Stomach smooth muscle (tissue), 2 donors: ENCODE results near the gene GPATCH3.

ENCODE experiments used
- H3K27ac ChIP-seq: one replicate; pipeline ENCODE4 v1.7.0; 2013; ENCODE audit warnings: mild to moderate bottlenecking, low read length, inconsistent platforms
- H3K27me3 ChIP-seq, 2 donors: one replicate each; pipeline ENCODE4 v1.7.0; 2013; ENCODE audit warnings: low read length in 2 of 2; ENCODE audit not compliant: insufficient read depth in 2 of 2, control insufficient read depth in 1 of 2
- H3K36me3 ChIP-seq, 2 donors: one replicate each; pipeline ENCODE4 v1.7.0; 2013; ENCODE audit warnings: low read length in 2 of 2; ENCODE audit not compliant: control insufficient read depth in 2 of 2, insufficient read depth in 2 of 2
- H3K4me1 ChIP-seq: one replicate; pipeline ENCODE4 v1.7.0; 2013; ENCODE audit warnings: low read length; ENCODE audit not compliant: control insufficient read depth, insufficient read depth
- H3K4me3 ChIP-seq, 2 donors: one replicate each; pipeline ENCODE4 v1.7.0; 2013; ENCODE audit warnings: low read length in 2 of 2
- H3K9ac ChIP-seq, 2 donors: one replicate each; pipeline ENCODE4 v1.7.0; 2013; ENCODE audit warnings: low read length in 2 of 2, mild to moderate bottlenecking in 1 of 2
- H3K9me3 ChIP-seq, 2 donors: one replicate each; pipeline ENCODE4 v1.7.0; 2013; ENCODE audit warnings: low read length in 2 of 2; ENCODE audit not compliant: control insufficient read depth in 2 of 2
- donor health status: healthy.
- donor health status: Pancreatic carcinoma.

GPATCH3 gene

DNA sequence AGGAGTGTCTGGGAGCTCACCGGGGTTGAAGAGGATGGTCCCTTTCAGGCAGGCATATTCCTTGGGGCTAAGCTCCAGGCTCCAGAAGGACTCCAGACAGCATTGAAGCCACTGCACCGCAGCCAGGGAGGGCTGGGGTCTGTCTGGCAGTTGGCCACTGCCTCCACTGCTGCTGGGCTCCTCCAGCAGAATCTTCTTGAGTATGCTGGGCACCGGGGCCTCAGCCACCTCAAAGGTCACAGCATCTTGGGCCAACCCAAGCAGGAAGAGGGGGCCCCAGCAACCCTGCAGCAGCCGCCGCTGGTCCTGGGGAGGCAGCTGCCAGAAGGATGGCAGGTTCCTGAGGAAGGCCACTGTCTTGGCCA is 13.1 kb upstream of the GPATCH3 start:
- no peak overlapping the region for H3K4me3 ChIP-seq
- H3K9me3 ChIP-seq, result no peaks in the 10 kb centered on the region
- no peak overlapping the region for H3K9ac ChIP-seq
- H3K27me3 ChIP-seq, result peaks cover 0 to 2% of the 10 kb centered on the region in 2 donors
- H3K36me3 ChIP-seq, result no peaks in the 10 kb centered on the region
- H3K27ac ChIP-seq, result no peak overlapping the region
- H3K4me1 ChIP-seq, result no peaks in the 10 kb centered on the region

DNA sequence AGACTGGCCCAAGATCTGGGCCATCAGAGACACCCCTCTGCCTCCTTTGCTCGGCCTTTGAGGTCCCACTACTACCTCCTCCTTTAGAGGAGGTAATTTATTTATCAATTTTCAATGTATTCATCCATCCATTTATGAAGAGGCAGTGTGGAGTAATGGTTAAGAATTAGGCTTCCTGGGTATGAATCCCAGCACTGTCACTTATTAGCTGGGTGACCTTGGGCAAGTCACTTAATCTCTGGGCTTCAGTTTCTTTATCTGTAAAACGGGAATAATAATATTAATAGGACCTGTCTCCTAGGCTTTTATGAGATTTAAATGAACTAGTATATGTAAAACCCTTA is 11.9 kb upstream of the GPATCH3 start:
- Histone ChIP-seq H3K27me3 (peaks cover 0 to 2% of the 10 kb centered on the region in 2 donors), H3K27ac (no peak overlapping the region), H3K36me3 (no peaks in the 10 kb centered on the region), H3K4me1 (no peaks in the 10 kb centered on the region), H3K4me3 (no peak overlapping the region), H3K9ac (no peak overlapping the region), H3K9me3 (no peaks in the 10 kb centered on the region)

DNA sequence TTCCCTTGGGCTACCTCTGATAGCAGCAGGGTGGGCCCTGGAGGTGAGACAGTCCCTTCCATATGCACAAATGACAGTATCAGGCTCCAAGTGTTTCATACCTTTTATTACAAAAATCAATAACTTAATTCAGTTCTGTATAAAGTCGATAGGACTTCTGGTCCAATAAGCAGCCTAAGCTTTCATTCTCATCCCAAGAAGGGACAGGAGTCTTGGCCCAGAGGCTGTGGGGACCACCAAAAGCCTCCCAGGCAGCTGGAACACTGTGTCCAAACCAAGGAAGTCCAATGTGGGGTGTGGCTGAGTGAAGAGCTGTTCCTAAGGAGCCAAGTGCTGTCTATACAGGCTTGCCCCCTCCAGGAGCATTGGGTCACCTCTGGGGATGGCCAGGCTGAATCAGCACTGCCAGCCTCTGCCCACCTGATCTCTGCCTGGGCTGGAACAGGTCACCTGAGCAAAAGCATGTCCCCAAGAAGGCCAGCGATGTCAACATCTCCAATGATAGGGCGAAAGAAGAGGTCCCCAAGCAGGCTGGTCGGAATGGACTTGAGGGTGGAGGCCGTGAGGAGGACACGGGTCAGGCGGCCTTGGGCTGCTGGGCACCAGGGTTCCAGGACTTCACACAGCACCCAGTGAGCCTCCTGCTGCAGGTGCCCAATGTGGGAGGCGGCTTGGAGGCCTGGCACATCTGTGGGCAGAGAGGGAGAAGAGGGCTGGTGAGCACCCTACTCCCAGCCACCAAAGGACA is 11.3 kb upstream of the GPATCH3 start:
- Histone ChIP-seq H3K9ac (no peak overlapping the region), H3K36me3 (no peaks in the 10 kb centered on the region), H3K27ac (no peak overlapping the region), H3K9me3 (no peaks in the 10 kb centered on the region), H3K27me3 (peaks cover 0 to 2% of the 10 kb centered on the region in 2 donors), H3K4me3 (no peak overlapping the region), H3K4me1 (no peaks in the 10 kb centered on the region)

DNA sequence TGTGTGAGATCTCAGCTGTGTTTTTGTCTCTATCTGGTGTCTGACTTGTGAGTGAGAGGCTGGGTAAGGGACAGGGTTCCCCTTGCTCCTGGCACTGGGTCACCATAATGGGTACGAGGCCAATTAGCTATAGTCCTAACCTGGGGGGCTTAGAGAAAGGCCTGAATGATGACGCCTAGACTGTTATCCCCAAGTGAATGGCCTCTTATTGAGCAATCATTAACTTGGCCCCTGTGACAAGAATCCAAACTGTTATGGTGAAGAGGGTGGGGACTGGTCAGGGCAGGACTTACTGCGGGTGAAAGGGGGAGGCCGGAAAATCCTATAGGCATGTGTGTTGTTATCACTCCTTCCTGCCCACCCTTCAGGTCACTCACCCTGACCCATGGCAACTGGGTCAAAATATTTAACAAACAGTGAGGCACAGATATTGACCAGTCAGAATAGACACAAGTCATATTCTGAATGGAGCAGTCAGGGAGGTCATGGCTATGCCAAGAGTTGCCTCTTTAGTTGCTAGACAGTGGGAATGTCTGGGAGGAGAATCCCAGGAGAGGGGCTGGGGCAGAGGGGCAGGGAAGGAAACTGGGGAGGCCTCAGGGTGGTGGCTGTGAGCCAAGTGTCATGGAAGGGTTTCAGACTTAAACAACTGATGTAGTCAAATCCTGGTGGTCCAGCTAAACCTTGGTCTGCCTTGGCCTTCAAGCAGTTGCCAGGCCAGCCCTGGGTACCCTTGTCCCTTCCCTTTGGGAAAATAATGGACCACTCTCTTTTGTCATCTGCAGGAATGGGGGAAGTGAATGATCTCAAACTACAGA is 10.3 kb upstream of the GPATCH3 start:
- H3K9me3 ChIP-seq, result no peaks in the 10 kb centered on the region
- no peak overlapping the region for H3K4me3 ChIP-seq
- no peaks in the 10 kb centered on the region for H3K36me3 ChIP-seq
- H3K4me1 ChIP-seq, result no peaks in the 10 kb centered on the region
- H3K27me3 ChIP-seq, result peaks cover 0 to 2% of the 10 kb centered on the region in 2 donors
- H3K9ac ChIP-seq, result no peak overlapping the region
- H3K27ac ChIP-seq, result no peak overlapping the region

DNA sequence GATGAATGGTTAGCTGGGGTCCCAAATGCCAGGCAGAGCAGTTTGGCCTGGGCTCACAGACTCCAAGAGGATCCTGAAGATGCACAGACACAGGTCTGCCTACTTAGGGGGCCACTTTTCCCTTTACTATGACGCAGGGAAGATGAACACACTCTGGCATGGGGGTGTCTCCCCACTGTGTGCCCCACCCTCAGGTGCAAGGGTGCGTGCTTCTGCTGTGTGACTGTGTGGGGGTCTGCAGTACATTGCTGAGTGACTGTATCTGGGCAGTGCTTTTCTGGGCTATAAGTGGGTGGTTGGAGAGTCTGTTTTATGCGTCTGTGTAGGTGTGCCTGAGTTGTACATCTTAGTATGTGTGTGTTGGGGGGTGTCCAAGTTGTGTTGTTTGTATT is 9.7 kb upstream of the GPATCH3 start:
- Histone ChIP-seq H3K4me3 (no peak overlapping the region), H3K27me3 (peaks cover 0 to 2% of the 10 kb centered on the region in 2 donors), H3K9ac (no peak overlapping the region), H3K27ac (no peak overlapping the region), H3K4me1 (no peaks in the 10 kb centered on the region), H3K36me3 (no peaks in the 10 kb centered on the region), H3K9me3 (no peaks in the 10 kb centered on the region)

DNA sequence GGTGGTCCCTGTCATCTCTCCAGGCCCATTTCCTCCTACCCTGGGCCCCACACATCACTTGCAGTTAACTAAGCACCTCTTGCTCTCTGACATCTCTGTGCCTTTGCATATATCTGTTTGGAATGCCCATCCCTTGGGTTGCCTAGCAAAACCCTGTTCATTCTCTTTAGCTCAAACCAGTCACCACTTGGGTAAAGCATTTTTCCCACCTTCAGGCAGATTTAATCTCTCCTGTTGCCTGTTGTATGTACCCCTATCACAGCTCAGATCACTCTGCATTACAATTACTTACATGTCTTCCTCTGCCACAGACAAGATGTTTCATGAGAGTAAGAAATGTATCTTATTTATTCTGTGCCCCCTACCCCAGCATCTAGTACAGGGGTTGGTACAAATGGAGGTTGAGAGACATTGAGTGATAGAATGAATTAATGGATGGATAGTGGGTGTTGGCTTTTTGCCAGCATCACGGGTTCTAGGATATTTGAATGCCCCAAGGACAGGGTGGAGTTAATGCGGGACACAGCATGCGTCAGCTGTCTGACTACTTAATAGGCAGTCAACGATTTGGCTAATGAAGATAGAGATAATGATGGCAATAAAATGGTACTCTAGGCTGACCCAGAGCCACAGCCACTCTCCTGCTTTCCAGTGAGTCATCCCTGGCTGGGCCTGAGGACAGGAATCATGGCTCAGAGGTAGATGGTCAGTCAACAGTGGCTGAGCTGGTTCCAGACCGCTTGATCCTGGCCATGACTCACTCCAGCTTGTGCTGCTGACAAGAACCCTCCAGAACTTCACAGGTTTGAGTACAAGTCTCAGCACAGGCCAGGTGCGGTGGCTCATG is 7.0 kb upstream of the GPATCH3 start:
- H3K27me3 ChIP-seq, result no peaks in the 10 kb centered on the region
- no peaks in the 10 kb centered on the region for H3K36me3 ChIP-seq
- no peaks in the 10 kb centered on the region for H3K4me1 ChIP-seq
- no peak overlapping the region for H3K9ac ChIP-seq
- no peak overlapping the region for H3K27ac ChIP-seq
- H3K4me3 ChIP-seq, result no peak overlapping the region
- no peaks in the 10 kb centered on the region for H3K9me3 ChIP-seq

DNA sequence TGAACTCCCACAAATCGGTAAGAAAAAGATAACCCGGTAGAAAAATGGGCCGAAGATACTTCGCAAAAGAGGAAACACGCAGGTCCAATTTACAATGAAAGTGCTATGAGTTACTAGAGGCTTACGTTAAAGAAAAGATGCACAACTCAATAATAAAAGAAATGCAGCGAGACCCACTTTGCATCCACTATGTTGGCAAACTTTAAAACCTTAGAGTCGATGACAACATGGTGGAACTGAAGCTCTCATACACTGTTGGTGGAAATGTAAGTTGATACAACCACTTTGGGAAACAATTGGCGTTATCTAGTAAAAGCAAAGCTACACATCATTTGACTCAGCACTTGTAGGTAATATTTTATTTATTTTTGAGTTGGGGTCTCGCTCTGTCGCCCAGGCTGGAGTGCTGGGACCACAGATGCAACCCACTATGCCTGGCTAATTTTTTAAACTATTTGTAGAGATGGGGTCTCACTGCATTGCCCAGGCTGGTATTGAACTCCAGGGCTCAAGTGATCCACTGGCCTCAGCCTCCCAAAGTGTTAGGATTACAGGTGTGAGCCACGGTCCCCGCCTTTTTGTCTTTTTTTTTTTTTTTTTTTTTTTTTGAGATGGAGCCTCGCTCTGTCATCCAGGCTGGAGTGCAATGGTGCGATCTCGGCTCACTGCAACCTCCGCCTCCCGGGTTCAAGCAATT is 696 bp upstream of the GPATCH3 start:
- Histone ChIP-seq H3K4me3 (peak overlapping the region; percentile 93 to 99), H3K9me3 (no peaks in the 10 kb centered on the region), H3K36me3 (peaks cover 9 to 10% of the 10 kb centered on the region in 2 donors), H3K9ac (peak overlapping the region; percentile 92 to 96), H3K27me3 (no peaks in the 10 kb centered on the region), H3K27ac (peak overlapping the region; percentile 87), H3K4me1 (peaks cover 21% of the 10 kb centered on the region)

DNA sequence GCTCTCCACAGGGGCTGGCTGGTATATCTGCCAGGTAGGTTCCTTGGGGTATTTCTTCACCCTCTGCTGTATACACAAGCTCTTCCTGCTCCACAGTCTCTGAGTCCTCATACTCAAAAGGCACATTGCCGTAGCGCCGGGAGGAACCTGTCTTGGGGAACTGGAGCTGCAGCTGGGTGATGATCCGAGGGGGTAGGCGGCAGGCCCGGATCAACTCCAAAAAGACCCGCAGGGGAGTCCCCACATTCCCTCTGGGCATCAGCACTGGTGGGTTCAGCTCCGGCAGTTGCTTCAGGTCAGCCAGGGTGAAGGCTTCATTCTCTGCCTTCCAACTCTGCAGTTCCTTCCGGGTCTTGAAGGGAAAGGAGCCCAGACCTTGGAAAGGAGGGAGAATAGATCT is 2.9 kb downstream of the GPATCH3 start:
- Histone ChIP-seq H3K27ac (no peak overlapping the region), H3K27me3 (no peaks in the 10 kb centered on the region), H3K4me1 (peaks cover 21% of the 10 kb centered on the region), H3K9ac (no peak overlapping the region), H3K36me3 (peaks cover 33 to 34% of the 10 kb centered on the region in 2 donors), H3K4me3 (no peak overlapping the region), H3K9me3 (no peaks in the 10 kb centered on the region)

DNA sequence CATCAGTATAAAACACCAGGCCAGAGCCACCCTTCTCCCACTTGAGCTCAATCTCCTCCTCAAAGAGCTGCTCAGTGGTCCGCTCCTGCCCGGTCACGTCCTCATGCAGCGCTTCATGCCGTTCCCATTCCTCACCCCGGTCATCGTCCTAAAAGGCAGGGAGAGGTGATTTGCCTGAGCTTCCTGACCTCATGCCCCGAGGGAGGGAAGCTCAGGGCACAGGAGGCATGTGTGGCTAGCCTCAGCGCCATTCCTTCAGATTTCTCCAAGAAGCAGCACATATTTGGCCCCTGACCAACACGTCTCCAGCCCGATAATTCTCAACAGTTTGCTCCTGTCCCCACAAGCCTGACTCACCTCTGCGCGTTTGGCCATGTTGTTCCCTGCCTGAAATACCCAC is 6.0 kb downstream of the GPATCH3 start:
- Histone ChIP-seq H3K9me3 (no peaks in the 10 kb centered on the region), H3K4me3 (no peak overlapping the region), H3K36me3 (peaks cover 35 to 40% of the 10 kb centered on the region in 2 donors), H3K27me3 (no peaks in the 10 kb centered on the region), H3K27ac (no peak overlapping the region), H3K4me1 (peaks cover 18% of the 10 kb centered on the region), H3K9ac (no peak overlapping the region)

DNA sequence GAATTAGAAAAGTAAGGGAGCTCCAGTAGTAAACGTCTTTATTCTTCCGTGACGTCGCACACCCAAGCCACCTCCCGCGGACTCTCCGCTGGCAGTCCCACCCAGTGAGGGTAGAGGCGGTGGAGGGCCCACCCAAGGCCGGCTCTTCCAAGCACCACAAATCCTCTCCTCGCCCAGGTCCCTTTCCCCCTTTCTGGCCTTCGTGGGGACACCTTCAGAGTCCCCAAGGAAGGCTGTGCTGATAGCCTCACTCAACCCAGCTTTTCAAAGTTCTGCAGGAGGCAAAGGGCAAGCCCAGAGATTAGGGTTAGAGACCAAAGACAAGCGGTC is 9.8 kb downstream of the GPATCH3 start:
- Histone ChIP-seq H3K9me3 (no peaks in the 10 kb centered on the region), H3K36me3 (peaks cover 39 to 49% of the 10 kb centered on the region in 2 donors), H3K4me1 (peaks cover 18% of the 10 kb centered on the region), H3K4me3 (peak overlapping the region; percentile 94 to 97), H3K27ac (peak overlapping the region; percentile 93), H3K27me3 (no peaks in the 10 kb centered on the region), H3K9ac (peak overlapping the region; percentile 84 to 96)
